Breast epithelium (tissue), 4 donors: ENCODE measurements around the gene CAMTA1. TPM values are rescaled to one million over a fixed set of nuclear protein-coding genes. Genes with fewer than 3 reads are reported as not detected.

Experiments used
- DNase-seq, 2 donors: peaks; one replicate each; pipeline ENCODE4 v3.0.0-alpha.2; 2019; ENCODE audit warnings: low spot score in 2 of 2
- H3K27ac ChIP-seq, 2 donors: fragments of 200-600 bp; sonication (generic) in 1 of 2; one replicate each; pipeline ENCODE4 v1.5.1; 2016 to 2019; ENCODE audit warnings: mild to moderate bottlenecking in 1 of 2
- H3K27me3 ChIP-seq, 2 donors: fragments of 200-600 bp; sonication (generic) in 1 of 2; one replicate each; pipeline versions ENCODE4 v1.5.1 to v1.6.0; 2017 to 2019; ENCODE audit warnings: control low read depth in 1 of 2, mild to moderate bottlenecking in 1 of 2
- H3K36me3 ChIP-seq: fragments of 200-600 bp; one replicate; pipeline ENCODE4 v1.5.1; 2019
- H3K4me1 ChIP-seq, 2 donors: fragments of 200-600 bp; sonication (generic); one replicate each; pipeline ENCODE4 v1.5.1; 2016 to 2019; ENCODE audit warnings: control low read depth in 1 of 2
- H3K4me3 ChIP-seq, 3 donors: fragments of 200-600 bp; sonication (generic); 1 replicate in 2 of 3; 2 replicates in 1 of 3; pipeline ENCODE4 v1.5.1; 2016 to 2019; ENCODE audit warnings: mild to moderate bottlenecking in 3 of 3, moderate library complexity in 2 of 3
- H3K9me3 ChIP-seq, 2 donors: fragments of 200-600 bp; sonication (generic) in 1 of 2; one replicate each; pipeline ENCODE4 v1.5.1; 2016 to 2019; ENCODE audit warnings: control low read depth in 1 of 2
- CTCF ChIP-seq, 3 donors: fragments of 450-650 bp; IDR thresholded peaks; one replicate each; pipeline ENCODE4 v1.5.1; 2016 to 2017; ENCODE audit warnings: antibody characterized with exemption in 3 of 3, mild to moderate bottlenecking in 3 of 3, moderate library complexity in 3 of 3
- POLR2A ChIP-seq: fragments of 450-650 bp; IDR thresholded peaks from one replicate; pipeline ENCODE4 v1.6.1; 2016; ENCODE audit warnings: antibody characterized with exemption, mild to moderate bottlenecking, moderate library complexity
- POLR2AphosphoS5 ChIP-seq, 3 donors: sonication (generic); formaldehyde crosslinking; IDR thresholded peaks; one replicate each; pipeline ENCODE4 v1.6.1; 2017; ENCODE audit warnings: antibody characterized with exemption in 3 of 3
- intact Hi-C: fragments of 100-400 bp; cut with DNase I; formaldehyde crosslinking; loops from one replicate; pipeline ENCODE4 v1.15.1; 2023; ENCODE audit warnings: low total_unique reads
- total RNA-seq, 3 donors: library from RNA; depleted of rRNA; stranded (reverse); fragments of >200 nt; gene quantifications; one replicate each; pipeline ENCODE4 v1.1.0, GENCODE V29; 2016

CAMTA1 gene
- total RNA-seq, 3 donors from 2014 or later: 53.4 to 84.0 (median 61.9) TPM

- Histone ChIP-seq H3K4me1 (no peaks in the 10 kb centered on the region), H3K9me3 (no peaks in the 10 kb centered on the region), H3K4me3 (no peak overlapping the region), H3K27ac (no peak overlapping the region), H3K27me3 (peaks cover 0 to 6% of the 10 kb centered on the region in 2 donors), H3K36me3 (no peaks in the 10 kb centered on the region)
- TF ChIP-seq POLR2A (no peak), CTCF (IDR thresholded peaks at IDR 0.05) (no peak), POLR2AphosphoS5 (IDR thresholded peaks at IDR 0.05) (no peak)
- intact Hi-C loops: no loop called here
- DNase-seq: no peak
Measured at GRCh38 chr1:7481194-7481593, 695.9 kb downstream of the CAMTA1 start.

GRCh38 chr1:7482077-7482476, 696.8 kb downstream of the CAMTA1 start:
- H3K4me1 ChIP-seq: no peaks in the 10 kb centered on the region
- TF ChIP-seq POLR2AphosphoS5 (IDR thresholded peaks at IDR 0.05) (no peak), POLR2A (no peak), CTCF (IDR thresholded peaks at IDR 0.05) (no peak)
- intact Hi-C loops: no loop called here
- peaks cover 0 to 6% of the 10 kb centered on the region in 2 donors for H3K27me3 ChIP-seq
- DNase-seq: no peak
- no peak overlapping the region for H3K27ac ChIP-seq
- H3K9me3 ChIP-seq: no peaks in the 10 kb centered on the region
- no peak overlapping the region for H3K4me3 ChIP-seq
- no peaks in the 10 kb centered on the region for H3K36me3 ChIP-seq

- intact Hi-C loops: no loop called here
Measured at GRCh38 chr1:7482772-7483495, 697.7 kb downstream of the CAMTA1 start.

GRCh38 chr1:7483634-7484383, 698.6 kb downstream of the CAMTA1 start:
- intact Hi-C loops: no loop called here
- H3K27me3 ChIP-seq: peaks cover 0 to 6% of the 10 kb centered on the region in 2 donors
- TF ChIP-seq CTCF (IDR thresholded peaks at IDR 0.05) (no peak), POLR2A (no peak)

More at GRCh38 chr1:7482772-7483495, 697.7 kb downstream of the CAMTA1 start:
- Histone ChIP-seq H3K9me3 (no peaks in the 10 kb centered on the region), H3K27ac (no peak overlapping the region), H3K27me3 (peaks cover 0 to 6% of the 10 kb centered on the region in 2 donors), H3K4me3 (no peak overlapping the region), H3K36me3 (no peaks in the 10 kb centered on the region), H3K4me1 (no peaks in the 10 kb centered on the region)
- DNase-seq: no peak
- TF ChIP-seq POLR2AphosphoS5 (IDR thresholded peaks at IDR 0.05) (no peak), POLR2A (no peak), CTCF (IDR thresholded peaks at IDR 0.05) (no peak)

More at GRCh38 chr1:7483634-7484383, 698.6 kb downstream of the CAMTA1 start:
- Histone ChIP-seq H3K27ac (no peak overlapping the region), H3K36me3 (no peaks in the 10 kb centered on the region), H3K4me3 (no peak overlapping the region), H3K9me3 (no peaks in the 10 kb centered on the region), H3K4me1 (no peaks in the 10 kb centered on the region)
- no peak for DNase-seq
